Erythroblast (primary cell): ENCODE data around the gene CPT1A.

Experiments
- GATA1 ChIP-seq: IDR thresholded peaks from 2 replicates; pipeline ENCODE4 v1.6.1; 2011; ENCODE audit warnings: low read depth, mild to moderate bottlenecking, control low read depth, low read length, moderate library complexity
- POLR2A ChIP-seq: IDR thresholded peaks from 2 replicates; pipeline ENCODE4 v1.6.1; 2011; ENCODE audit warnings: mild to moderate bottlenecking, low read length

DNA sequence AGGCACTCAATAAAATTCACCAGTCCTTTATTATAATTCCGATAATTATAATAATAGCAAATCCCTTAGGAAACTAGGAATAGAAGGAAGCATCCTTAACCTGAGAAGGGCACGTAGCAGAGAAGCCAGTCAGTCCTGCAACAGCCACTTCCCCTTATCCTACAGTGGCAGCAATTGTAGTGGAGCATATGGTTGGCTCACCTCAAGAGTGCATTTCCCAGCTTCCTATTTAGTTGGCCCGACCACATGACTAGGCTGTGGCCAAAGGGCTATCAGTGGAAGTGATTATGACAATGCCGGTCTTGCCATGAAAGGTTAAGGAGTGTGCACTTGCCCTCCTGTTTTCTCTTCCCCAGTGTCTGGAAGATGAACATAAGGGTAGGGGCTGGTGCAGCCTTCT, 117.4 kb downstream of the CPT1A start:
- no peak for TF ChIP-seq POLR2A
- no peak for TF ChIP-seq GATA1
